WTC11 (cell line): Measurements from ENCODE around the gene NRXN3. TPM values are rescaled to one million over a fixed set of nuclear protein-coding genes. Genes with fewer than 3 reads are reported as not detected.

Experiments used
- ATAC-seq: fragments of 200-7000 bp; cut with Tn5 transposase; 2 replicates; pipeline ENCODE4 v1.10.0; 2021; ENCODE audit warnings: mild to moderate bottlenecking, moderate library complexity
- CTCF ChIA-PET: fragments of 300-600 bp; sonication (Branson Sonifier 250); formaldehyde crosslinking; loops from one replicate; lab custom pipeline; 2021; ENCODE audit warnings: antibody characterized with exemption; lab: Charles Lee
- POLR2A ChIA-PET: fragments of 350-600 bp; sonication (Branson Sonifier 250); formaldehyde crosslinking; loops from one replicate; lab custom pipeline; 2021; ENCODE audit warnings: antibody characterized with exemption; lab: Charles Lee
- DNase-seq: peaks from one replicate; pipeline ENCODE4 v3.0.0; 2021; ENCODE audit warnings: low spot score
- H3K27ac Mint-ChIP-seq: 2 replicates; pipeline ENCODE4 v1.8.0; 2021; ENCODE audit warnings: mixed read lengths
- H3K27me3 Mint-ChIP-seq: 2 replicates; pipeline ENCODE4 v1.8.0; 2021; ENCODE audit warnings: low read depth, mild to moderate bottlenecking, moderate library complexity, mixed read lengths
- H3K36me3 Mint-ChIP-seq: 2 replicates; pipeline ENCODE4 v1.8.0; 2021; ENCODE audit warnings: mixed read lengths
- H3K4me1 Mint-ChIP-seq: 2 replicates; pipeline ENCODE4 v1.8.0; 2022; ENCODE audit warnings: mixed read lengths
- H3K4me3 Mint-ChIP-seq: 2 replicates; pipeline ENCODE4 v1.8.0; 2021; ENCODE audit warnings: mild to moderate bottlenecking, moderate library complexity, mixed read lengths
- H3K9me3 Mint-ChIP-seq: 2 replicates; pipeline ENCODE4 v1.8.0; 2021; ENCODE audit warnings: mixed read lengths
- AFF4 ChIP-seq: sonication (generic); formaldehyde crosslinking; IDR thresholded peaks from 2 replicates; pipeline ENCODE4 v1.8.1; 2023; ENCODE audit warnings: mild to moderate bottlenecking, missing genetic modification reagents, borderline replicate concordance
- CBFB ChIP-seq: sonication (generic); formaldehyde crosslinking; IDR thresholded peaks from 2 replicates; pipeline ENCODE4 v1.8.1; 2022; ENCODE audit warnings: mild to moderate bottlenecking, low read depth, missing genetic modification reagents
- CREM ChIP-seq: sonication (generic); formaldehyde crosslinking; IDR thresholded peaks from 2 replicates; pipeline ENCODE4 v1.8.1; 2022; ENCODE audit warnings: mild to moderate bottlenecking, missing genetic modification reagents, moderate library complexity
- ESRRA ChIP-seq: sonication (generic); formaldehyde crosslinking; IDR thresholded peaks from 2 replicates; pipeline ENCODE4 v1.8.1; 2022; ENCODE audit warnings: mild to moderate bottlenecking, missing genetic modification reagents, borderline replicate concordance
- ETV6 ChIP-seq: sonication (generic); formaldehyde crosslinking; IDR thresholded peaks from 2 replicates; pipeline ENCODE4 v1.8.1; 2022; ENCODE audit warnings: mild to moderate bottlenecking, missing genetic modification reagents
- FOXJ3 ChIP-seq: sonication (generic); formaldehyde crosslinking; IDR thresholded peaks from 2 replicates; pipeline ENCODE4 v1.9.0; 2021; ENCODE audit warnings: missing genetic modification reagents, mild to moderate bottlenecking, borderline replicate concordance
- FOXK1 ChIP-seq: sonication (generic); formaldehyde crosslinking; IDR thresholded peaks from 2 replicates; pipeline ENCODE4 v1.8.0; 2022; ENCODE audit warnings: mild to moderate bottlenecking, moderate library complexity, missing genetic modification reagents
- GABPB1 ChIP-seq: sonication (generic); formaldehyde crosslinking; IDR thresholded peaks from 2 replicates; pipeline ENCODE4 v1.8.1; 2023; ENCODE audit warnings: mild to moderate bottlenecking, missing genetic modification reagents
- JAZF1 ChIP-seq: fragments of 250-450 bp; sonication (Bioruptor Pico); IDR thresholded peaks from 2 replicates; pipeline ENCODE4 v1.9.0; 2021; ENCODE audit warnings: moderate library complexity, mild to moderate bottlenecking, inconsistent platforms
- JUN ChIP-seq: sonication (generic); formaldehyde crosslinking; IDR thresholded peaks from 2 replicates; pipeline ENCODE4 v1.8.0; 2023; ENCODE audit warnings: mild to moderate bottlenecking, missing genetic modification reagents
- OVOL2 ChIP-seq: fragments of 250-450 bp; sonication (Bioruptor Pico); IDR thresholded peaks from 2 replicates; pipeline ENCODE4 v1.9.0; 2021; ENCODE audit warnings: mild to moderate bottlenecking, borderline replicate concordance
- PRRX2 ChIP-seq: fragments of 250-450 bp; sonication (Bioruptor Pico); IDR thresholded peaks from 2 replicates; pipeline ENCODE4 v1.8.0; 2021; ENCODE audit warnings: mild to moderate bottlenecking
- SOX15 ChIP-seq: fragments of 250-450 bp; sonication (Bioruptor Pico); IDR thresholded peaks from 2 replicates; pipeline ENCODE4 v1.9.0; 2021; ENCODE audit warnings: mild to moderate bottlenecking
- TP53 ChIP-seq: sonication (generic); formaldehyde crosslinking; IDR thresholded peaks from 2 replicates; pipeline ENCODE4 v1.8.1; 2023; ENCODE audit warnings: mild to moderate bottlenecking, missing genetic modification reagents
- ZNF416 ChIP-seq: fragments of 250-450 bp; sonication (Bioruptor Pico); IDR thresholded peaks from 2 replicates; pipeline ENCODE4 v1.9.0; 2021; ENCODE audit warnings: mild to moderate bottlenecking, inconsistent platforms
- ZNF512 ChIP-seq: sonication (generic); formaldehyde crosslinking; IDR thresholded peaks from 2 replicates; pipeline ENCODE4 v1.8.1; 2022; ENCODE audit warnings: missing genetic modification reagents, borderline replicate concordance
- total RNA-seq: library from RNA; stranded (reverse); gene quantifications from 3 replicates; pipeline ENCODE4 v1.2.3, GENCODE V29; 2021
- TF ChIP-seq, protein P1 (sequence below): fragments of 250-450 bp; sonication (Bioruptor Pico); IDR thresholded peaks from 2 replicates; pipeline ENCODE4 v2.1.2; 2022; ENCODE audit warnings: mild to moderate bottlenecking, moderate library complexity
- TF ChIP-seq, protein P2 (sequence below): sonication (generic); formaldehyde crosslinking; IDR thresholded peaks from 2 replicates; pipeline ENCODE4 v1.8.1; 2023; ENCODE audit warnings: mild to moderate bottlenecking, missing genetic modification reagents
- TF ChIP-seq, protein P3 (sequence below): sonication (generic); formaldehyde crosslinking; IDR thresholded peaks from 2 replicates; pipeline ENCODE4 v1.8.0; 2023; ENCODE audit warnings: mild to moderate bottlenecking, missing genetic modification reagents
- TF ChIP-seq, protein P4 (sequence below): fragments of 250-450 bp; sonication (Bioruptor Pico); IDR thresholded peaks from 2 replicates; pipeline ENCODE4 v1.9.0; 2021; ENCODE audit warnings: moderate library complexity, mild to moderate bottlenecking, inconsistent platforms, borderline replicate concordance

The NRXN3 gene
- total RNA-seq, 1 experiment from 2014 or later: 3.0 TPM

DNA sequence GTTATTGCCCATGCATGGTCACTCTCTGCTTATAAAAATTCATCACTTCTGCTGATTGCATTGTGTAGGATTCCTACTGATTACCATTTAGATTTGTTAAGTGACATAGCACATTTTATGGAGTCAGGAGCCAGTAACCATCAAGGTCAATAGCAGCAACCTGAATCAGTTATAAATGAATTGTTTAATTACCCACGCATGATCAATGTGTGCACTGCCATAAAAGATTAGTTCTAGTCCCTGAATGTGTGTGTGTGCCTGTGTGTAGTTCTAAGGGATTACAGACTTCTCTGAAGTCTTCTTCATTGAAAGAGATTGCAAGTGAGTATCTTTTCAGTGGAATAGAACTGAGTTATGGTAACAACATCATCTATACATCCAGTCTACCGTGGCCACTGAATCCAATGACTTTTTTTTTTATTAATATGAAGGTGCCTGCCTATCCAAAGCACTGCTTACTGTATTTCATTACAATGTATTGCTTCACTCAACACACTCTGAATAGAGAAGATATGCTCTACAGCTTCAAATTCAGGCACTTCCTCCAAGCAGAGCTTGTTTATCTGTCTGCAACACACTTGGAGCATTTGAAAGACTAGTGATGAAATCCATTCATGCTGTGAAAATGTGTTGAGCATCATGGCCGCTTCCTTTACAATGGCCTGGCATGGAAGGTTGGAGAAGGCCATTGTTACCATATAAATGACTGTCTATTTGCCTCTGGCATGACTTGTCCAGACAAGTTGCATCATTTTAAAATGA, 1659.4 kb downstream of the NRXN3 start:
- ChIA-PET CTCF (no interaction called here), POLR2A (no interaction called here)
- H3K27ac Mint-ChIP-seq: no peak overlapping the region
- H3K27me3 Mint-ChIP-seq: peaks cover 2% of the 10 kb centered on the region; the same call in 1 of the 2 replicates
- no peak overlapping the region for H3K4me3 Mint-ChIP-seq
- H3K4me1 Mint-ChIP-seq: no peaks in the 10 kb centered on the region
- no peak for ATAC-seq
- DNase-seq: no peak
- H3K9me3 Mint-ChIP-seq: peaks cover 14% of the 10 kb centered on the region
- TF ChIP-seq SOX15 (CRISPR knock-in tag) (no peak), ZNF512 (CRISPR knock-in tag) (no peak), JAZF1 (CRISPR knock-in tag) (no peak), FOXK1 (CRISPR knock-in tag) (no peak), AFF4 (CRISPR knock-in tag) (no peak), CREM (no peak), ETV6 (CRISPR knock-in tag) (no peak), GABPB1 (CRISPR knock-in tag) (no peak), PRRX2 (no peak), JUN (CRISPR knock-in tag) (no peak), FOXJ3 (no peak), ESRRA (CRISPR knock-in tag) (no peak), TP53 (CRISPR knock-in tag) (no peak), OVOL2 (CRISPR knock-in tag) (no peak), CBFB (CRISPR knock-in tag) (no peak), ZNF416 (CRISPR knock-in tag) (no peak)
- TF ChIP-seq, protein P1, sequence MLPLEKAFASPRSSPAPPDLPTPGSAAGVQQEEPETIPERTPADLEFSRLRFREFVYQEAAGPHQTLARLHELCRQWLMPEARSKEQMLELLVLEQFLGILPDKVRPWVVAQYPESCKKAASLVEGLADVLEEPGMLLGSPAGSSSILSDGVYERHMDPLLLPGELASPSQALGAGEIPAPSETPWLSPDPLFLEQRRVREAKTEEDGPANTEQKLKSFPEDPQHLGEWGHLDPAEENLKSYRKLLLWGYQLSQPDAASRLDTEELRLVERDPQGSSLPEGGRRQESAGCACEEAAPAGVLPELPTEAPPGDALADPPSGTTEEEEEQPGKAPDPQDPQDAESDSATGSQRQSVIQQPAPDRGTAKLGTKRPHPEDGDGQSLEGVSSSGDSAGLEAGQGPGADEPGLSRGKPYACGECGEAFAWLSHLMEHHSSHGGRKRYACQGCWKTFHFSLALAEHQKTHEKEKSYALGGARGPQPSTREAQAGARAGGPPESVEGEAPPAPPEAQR: no peak
- TF ChIP-seq, protein P2, sequence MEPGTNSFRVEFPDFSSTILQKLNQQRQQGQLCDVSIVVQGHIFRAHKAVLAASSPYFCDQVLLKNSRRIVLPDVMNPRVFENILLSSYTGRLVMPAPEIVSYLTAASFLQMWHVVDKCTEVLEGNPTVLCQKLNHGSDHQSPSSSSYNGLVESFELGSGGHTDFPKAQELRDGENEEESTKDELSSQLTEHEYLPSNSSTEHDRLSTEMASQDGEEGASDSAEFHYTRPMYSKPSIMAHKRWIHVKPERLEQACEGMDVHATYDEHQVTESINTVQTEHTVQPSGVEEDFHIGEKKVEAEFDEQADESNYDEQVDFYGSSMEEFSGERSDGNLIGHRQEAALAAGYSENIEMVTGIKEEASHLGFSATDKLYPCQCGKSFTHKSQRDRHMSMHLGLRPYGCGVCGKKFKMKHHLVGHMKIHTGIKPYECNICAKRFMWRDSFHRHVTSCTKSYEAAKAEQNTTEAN (CRISPR knock-in tag): no peak
- TF ChIP-seq, protein P3, sequence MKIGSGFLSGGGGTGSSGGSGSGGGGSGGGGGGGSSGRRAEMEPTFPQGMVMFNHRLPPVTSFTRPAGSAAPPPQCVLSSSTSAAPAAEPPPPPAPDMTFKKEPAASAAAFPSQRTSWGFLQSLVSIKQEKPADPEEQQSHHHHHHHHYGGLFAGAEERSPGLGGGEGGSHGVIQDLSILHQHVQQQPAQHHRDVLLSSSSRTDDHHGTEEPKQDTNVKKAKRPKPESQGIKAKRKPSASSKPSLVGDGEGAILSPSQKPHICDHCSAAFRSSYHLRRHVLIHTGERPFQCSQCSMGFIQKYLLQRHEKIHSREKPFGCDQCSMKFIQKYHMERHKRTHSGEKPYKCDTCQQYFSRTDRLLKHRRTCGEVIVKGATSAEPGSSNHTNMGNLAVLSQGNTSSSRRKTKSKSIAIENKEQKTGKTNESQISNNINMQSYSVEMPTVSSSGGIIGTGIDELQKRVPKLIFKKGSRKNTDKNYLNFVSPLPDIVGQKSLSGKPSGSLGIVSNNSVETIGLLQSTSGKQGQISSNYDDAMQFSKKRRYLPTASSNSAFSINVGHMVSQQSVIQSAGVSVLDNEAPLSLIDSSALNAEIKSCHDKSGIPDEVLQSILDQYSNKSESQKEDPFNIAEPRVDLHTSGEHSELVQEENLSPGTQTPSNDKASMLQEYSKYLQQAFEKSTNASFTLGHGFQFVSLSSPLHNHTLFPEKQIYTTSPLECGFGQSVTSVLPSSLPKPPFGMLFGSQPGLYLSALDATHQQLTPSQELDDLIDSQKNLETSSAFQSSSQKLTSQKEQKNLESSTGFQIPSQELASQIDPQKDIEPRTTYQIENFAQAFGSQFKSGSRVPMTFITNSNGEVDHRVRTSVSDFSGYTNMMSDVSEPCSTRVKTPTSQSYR (CRISPR knock-in tag): no peak
- TF ChIP-seq, protein P4, sequence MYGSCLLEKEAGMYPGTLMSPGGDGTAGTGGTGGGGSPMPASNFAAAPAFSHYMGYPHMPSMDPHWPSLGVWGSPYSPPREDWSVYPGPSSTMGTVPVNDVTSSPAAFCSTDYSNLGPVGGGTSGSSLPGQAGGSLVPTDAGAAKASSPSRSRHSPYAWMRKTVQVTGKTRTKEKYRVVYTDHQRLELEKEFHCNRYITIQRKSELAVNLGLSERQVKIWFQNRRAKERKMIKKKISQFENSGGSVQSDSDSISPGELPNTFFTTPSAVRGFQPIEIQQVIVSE (CRISPR knock-in tag): no peak
- peaks cover 6% of the 10 kb centered on the region for H3K36me3 Mint-ChIP-seq
